Smooth muscle cell (in vitro differentiated cells): ENCODE results near the gene PITPNM3. TPM values are rescaled to one million over a fixed set of nuclear protein-coding genes. Genes with fewer than 3 reads are reported as not detected.

Source experiments
- DNase-seq: peaks from one replicate; lab custom pipeline; 2025; ENCODE audit not compliant: unreplicated experiment; lab: John Stamatoyannopoulos, UW
- H2AFZ ChIP-seq: fragments of 200-600 bp; sonication (generic); 2 replicates; pipeline ENCODE4 v1.6.0; 2016; ENCODE audit warnings: antibody characterized with exemption, low read depth, mild to moderate bottlenecking
- H3F3A ChIP-seq: fragments of 200-600 bp; sonication (generic); 2 replicates; pipeline ENCODE4 v1.6.0; 2017; ENCODE audit warnings: antibody characterized with exemption, low read depth
- H3K27ac ChIP-seq: fragments of 200-600 bp; sonication (generic); 2 replicates; pipeline ENCODE4 v1.5.1; 2016; ENCODE audit warnings: low read depth, mild to moderate bottlenecking
- H3K27me3 ChIP-seq: fragments of 200-600 bp; sonication (generic); 2 replicates; pipeline ENCODE4 v1.6.1; 2016; ENCODE audit warnings: low read depth, mild to moderate bottlenecking
- H3K36me3 ChIP-seq: fragments of 200-600 bp; sonication (generic); 2 replicates; pipeline ENCODE4 v1.5.1; 2016; ENCODE audit warnings: low read depth
- H3K4me1 ChIP-seq: fragments of 200-600 bp; sonication (generic); 2 replicates; pipeline ENCODE4 v1.5.1; 2016; ENCODE audit warnings: low read depth
- H3K4me2 ChIP-seq: fragments of 200-600 bp; sonication (generic); 2 replicates; pipeline ENCODE4 v1.6.0; 2016; ENCODE audit warnings: mild to moderate bottlenecking
- H3K4me3 ChIP-seq: fragments of 200-600 bp; sonication (generic); 2 replicates; pipeline ENCODE4 v1.5.1; 2016; ENCODE audit warnings: mild to moderate bottlenecking
- H3K79me2 ChIP-seq: fragments of 200-600 bp; sonication (generic); 2 replicates; pipeline ENCODE4 v1.6.0; 2016; ENCODE audit warnings: low read depth, mild to moderate bottlenecking
- H3K9ac ChIP-seq: fragments of 200-600 bp; sonication (generic); 2 replicates; pipeline ENCODE4 v1.6.0; 2016; ENCODE audit warnings: low read depth
- H3K9me3 ChIP-seq: fragments of 200-600 bp; sonication (generic); replicated peaks from 2 replicates; pipeline ENCODE4 v1.5.1; 2016; ENCODE audit warnings: low read depth
- H4K20me1 ChIP-seq: fragments of 200-600 bp; sonication (generic); 2 replicates; pipeline ENCODE4 v1.6.0; 2016; ENCODE audit warnings: low read depth
- CTCF ChIP-seq: fragments of 200-600 bp; sonication (generic); IDR thresholded peaks from 2 replicates; pipeline ENCODE4 v1.5.1; 2017; ENCODE audit warnings: borderline replicate concordance, mild to moderate bottlenecking, antibody characterized with exemption; ENCODE audit not compliant: insufficient read depth, poor library complexity, severe bottlenecking
- WGBS: methylation state at CpG from one replicate; pipeline ENCODE4 v1.1.7; 2016; ENCODE audit warnings: low lambda C conversion rate; 5-methylcytosine and 5-hydroxymethylcytosine counted together
- polyA plus RNA-seq: library from polyadenylated mRNA; unstranded; fragments of >200 nt; fragmentation: Nextera tagmentation; extraction: Ambion mirVana; gene quantifications from 2 replicates; pipeline ENCODE4 v1.2.1, GENCODE V29; 2016
- total RNA-seq: library from RNA; depleted of rRNA; stranded (reverse); fragments of >200 nt; gene quantifications from 2 replicates; pipeline ENCODE4 v1.2.3, GENCODE V29; 2014

PITPNM3 gene
- total and polyA plus RNA-seq, 2 experiments from 2014 or later = 2.4 to 2.6 TPM

DNA sequence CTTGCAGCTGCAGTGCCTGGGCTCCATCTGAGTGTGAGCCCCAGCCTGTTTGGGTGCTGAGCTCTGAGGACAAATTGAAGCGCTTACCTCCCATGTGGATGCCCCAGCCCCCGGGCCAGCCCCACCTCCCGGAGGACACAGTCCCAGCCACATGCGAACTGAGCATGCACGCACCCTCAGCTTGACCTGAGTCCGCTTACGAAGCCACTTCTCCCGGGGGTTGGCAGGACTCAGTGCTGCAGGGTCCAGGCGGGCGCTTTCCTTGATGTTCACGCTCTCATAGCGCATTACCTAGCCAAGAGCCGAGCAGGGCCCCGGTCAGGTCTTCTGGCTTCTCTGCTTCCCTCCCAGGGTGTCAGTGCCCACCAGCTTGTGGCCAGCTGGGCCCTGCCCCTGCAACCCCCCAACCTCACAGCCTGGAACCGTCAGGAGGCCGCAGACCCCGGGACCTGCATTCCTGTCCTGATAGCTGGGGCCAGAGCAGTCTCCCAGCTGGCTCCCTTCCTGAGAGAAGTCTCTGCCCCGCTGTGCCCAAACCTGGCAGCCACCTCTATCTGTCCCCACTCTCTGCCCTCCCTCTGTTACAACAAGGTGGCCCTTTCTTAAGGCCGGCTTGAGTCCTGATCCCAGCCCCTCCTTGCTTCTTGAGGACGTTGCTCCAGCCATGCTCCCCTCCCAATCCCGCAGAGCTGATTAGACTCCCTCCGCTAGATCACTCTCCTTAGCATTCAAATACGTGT, 88.1 kb downstream of the PITPNM3 start:
- Histone ChIP-seq H3K4me2 (no peak overlapping the region), H3K4me3 (no peak overlapping the region), H3K9ac (no peak overlapping the region), H4K20me1 (no peaks in the 10 kb centered on the region), H3K27ac (no peak overlapping the region), H3K36me3 (no peaks in the 10 kb centered on the region), H3F3A (no peaks in the 10 kb centered on the region), H3K27me3 (no peaks in the 10 kb centered on the region), H3K79me2 (no peaks in the 10 kb centered on the region), H2AFZ (no peak overlapping the region), H3K4me1 (peaks cover 18% of the 10 kb centered on the region), H3K9me3 (no peaks in the 10 kb centered on the region)
- DNase-seq = no peak
- WGBS = 91% methylated on average over 22 of the region's 23 CpGs
- TF ChIP-seq CTCF = no peak

GRCh38 chr17:6467567-6467966, 88.8 kb downstream of the PITPNM3 start:
- Histone ChIP-seq H3K27me3 (no peaks in the 10 kb centered on the region), H3K79me2 (no peaks in the 10 kb centered on the region), H3K9me3 (no peaks in the 10 kb centered on the region), H3K4me1 (peaks cover 13% of the 10 kb centered on the region), H4K20me1 (no peaks in the 10 kb centered on the region), H2AFZ (no peak overlapping the region), H3K36me3 (no peaks in the 10 kb centered on the region), H3K4me2 (no peak overlapping the region), H3K27ac (no peak overlapping the region), H3F3A (no peaks in the 10 kb centered on the region), H3K9ac (no peak overlapping the region), H3K4me3 (no peak overlapping the region)
- DNase-seq = no peak
- WGBS = 95% methylated on average over 1 of the region's 1 CpG
- TF ChIP-seq CTCF = no peak

DNA sequence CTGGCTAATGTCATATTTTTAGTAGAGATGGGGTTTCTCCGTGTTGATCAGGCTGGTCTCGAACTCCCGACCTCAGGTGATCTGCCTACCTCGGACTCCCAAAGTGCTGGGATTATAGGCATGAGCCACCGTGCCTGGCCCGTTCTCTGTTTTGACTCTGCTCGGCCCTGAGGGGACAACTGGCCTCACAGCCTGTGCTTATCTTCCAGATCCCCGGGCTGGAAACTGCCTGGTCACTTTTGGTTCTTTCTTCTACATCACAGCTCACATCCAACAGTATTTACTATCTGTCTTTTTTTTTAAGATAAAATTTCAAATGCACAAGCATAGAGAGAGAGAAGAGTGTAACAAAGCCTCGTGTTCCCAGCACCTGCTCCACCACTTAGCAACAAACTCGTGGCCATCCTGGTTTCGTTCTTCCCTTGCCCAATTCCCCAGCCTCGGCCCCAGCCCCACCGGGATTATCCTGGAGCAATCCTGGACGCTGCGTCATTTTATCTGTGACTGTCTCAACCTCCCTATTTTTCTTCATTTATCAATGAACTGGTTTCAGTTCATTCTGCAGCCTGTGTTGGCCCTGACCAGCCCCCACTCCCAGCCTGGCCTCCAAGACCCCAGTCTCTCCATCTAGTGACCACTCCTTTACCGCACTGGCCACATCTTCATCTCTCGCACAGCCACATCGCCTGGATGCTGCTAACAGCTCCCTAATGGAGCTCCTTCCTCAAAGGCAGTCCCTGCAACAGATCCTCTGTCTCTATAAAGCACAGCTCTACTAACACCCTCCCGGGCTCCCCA, 91.0 kb downstream of the PITPNM3 start:
- 69% methylated on average over 19 of the region's 19 CpGs for whole genome bisulfite sequencing
- no peak overlapping the region for H3K4me3 ChIP-seq
- no peak overlapping the region for H2AFZ ChIP-seq
- H3K27ac ChIP-seq = no peak overlapping the region
- no peak overlapping the region for H3K9ac ChIP-seq
- H3K4me1 ChIP-seq = peaks cover 8% of the 10 kb centered on the region
- no peak for TF ChIP-seq CTCF
- no peaks in the 10 kb centered on the region for H3K36me3 ChIP-seq
- no peaks in the 10 kb centered on the region for H3K27me3 ChIP-seq
- no peaks in the 10 kb centered on the region for H4K20me1 ChIP-seq
- no peak for DNase-seq
- no peak overlapping the region for H3K4me2 ChIP-seq
- H3K9me3 ChIP-seq = no peaks in the 10 kb centered on the region
- no peaks in the 10 kb centered on the region for H3F3A ChIP-seq
- H3K79me2 ChIP-seq = no peaks in the 10 kb centered on the region
